Uterus (tissue), 4 donors: Measurements from ENCODE around the gene WWOX. TPM values are rescaled to one million over a fixed set of nuclear protein-coding genes. Genes with fewer than 3 reads are reported as not detected.

Experiments used
- DNase-seq, 2 donors: peaks; one replicate each; pipeline ENCODE4 v3.0.0-alpha.2; 2019 to 2020
- H3K27ac ChIP-seq, 2 donors: fragments of 200-600 bp; sonication (generic); 1 replicate in 1 of 2; 2 replicates in 1 of 2; pipeline ENCODE4 v1.5.1; 2016 to 2018
- H3K27me3 ChIP-seq, 2 donors: fragments of 200-600 bp; sonication (generic); one replicate each; pipeline ENCODE4 v1.5.1; 2018 to 2019; ENCODE audit warnings: control low read depth in 1 of 2
- H3K36me3 ChIP-seq, 2 donors: fragments of 200-600 bp; sonication (generic); one replicate each; pipeline ENCODE4 v1.5.1; 2019; ENCODE audit warnings: control low read depth in 1 of 2
- H3K4me1 ChIP-seq, 2 donors: fragments of 200-600 bp; sonication (generic); one replicate each; pipeline ENCODE4 v1.5.1; 2018 to 2019; ENCODE audit warnings: control low read depth in 1 of 2
- H3K4me3 ChIP-seq, 2 donors: fragments of 200-600 bp; sonication (generic); 1 replicate in 1 of 2; 2 replicates in 1 of 2; pipeline ENCODE4 v1.5.1; 2018 to 2019; ENCODE audit warnings: mild to moderate bottlenecking in 1 of 2
- H3K9me3 ChIP-seq, 2 donors: fragments of 200-600 bp; sonication (generic); one replicate each; pipeline ENCODE4 v1.5.1; 2019; ENCODE audit warnings: control low read depth in 1 of 2
- CTCF ChIP-seq, 4 experiments: fragments of 200-600 bp in 2 of 4; fragments of 450-650 bp in 2 of 4; sonication (generic) in 2 of 4; IDR thresholded peaks; one replicate each; pipeline ENCODE4 v1.5.1; 2016 to 2019; ENCODE audit warnings: antibody characterized with exemption in 4 of 4, mild to moderate bottlenecking in 2 of 4, moderate library complexity in 1 of 4
- POLR2A ChIP-seq, 2 donors: fragments of 450-650 bp; IDR thresholded peaks; one replicate each; pipeline ENCODE4 v1.6.1; 2016; ENCODE audit warnings: antibody characterized with exemption in 2 of 2, mild to moderate bottlenecking in 1 of 2, moderate library complexity in 1 of 2
- intact Hi-C: fragments of 100-400 bp; cut with DNase I; formaldehyde crosslinking; loops from one replicate; pipeline ENCODE4 v1.15.1; 2023; ENCODE audit warnings: low total_unique reads
- total RNA-seq, 4 donors: library from RNA; depleted of rRNA in 3 of 4; stranded (reverse); fragments of >200 nt in 3 of 4; gene quantifications; one replicate each; pipeline versions ENCODE4 v1.1.0 to v1.2.4, GENCODE V29; 2014 to 2023
- donor health status: DM: yes; HTN: yes; CAD: no.

The WWOX gene
- total RNA-seq, 4 donors from 2014 or later = 34.1 to 99.9 (median 55.8) TPM

- intact Hi-C loops = no loop called here
- Histone ChIP-seq H3K9me3 (no peaks in the 10 kb centered on the region), H3K36me3 (no peaks in the 10 kb centered on the region), H3K27me3 (no peaks in the 10 kb centered on the region), H3K27ac (no peak overlapping the region), H3K4me3 (no peak overlapping the region), H3K4me1 (no peaks in the 10 kb centered on the region)
- DNase-seq = no peak
- TF ChIP-seq POLR2A (IDR thresholded peaks at IDR 0.05) (no peak), CTCF (IDR thresholded peaks at IDR 0.05) (no peak)
These were observed 13.8 kb downstream of the WWOX start for GRCh38 chr16:78113258-78113657.

- Histone ChIP-seq H3K27me3 (no peaks in the 10 kb centered on the region), H3K36me3 (no peaks in the 10 kb centered on the region), H3K9me3 (no peaks in the 10 kb centered on the region), H3K4me3 (no peak overlapping the region), H3K4me1 (no peaks in the 10 kb centered on the region), H3K27ac (no peak overlapping the region)
- no peak for DNase-seq
- intact Hi-C loops = no loop called here
- TF ChIP-seq CTCF (IDR thresholded peaks at IDR 0.05) = no peak
- TF ChIP-seq POLR2A (IDR thresholded peaks at IDR 0.05) = no peak
These were observed 16.2 kb downstream of the WWOX start for GRCh38 chr16:78115659-78116058.

DNA sequence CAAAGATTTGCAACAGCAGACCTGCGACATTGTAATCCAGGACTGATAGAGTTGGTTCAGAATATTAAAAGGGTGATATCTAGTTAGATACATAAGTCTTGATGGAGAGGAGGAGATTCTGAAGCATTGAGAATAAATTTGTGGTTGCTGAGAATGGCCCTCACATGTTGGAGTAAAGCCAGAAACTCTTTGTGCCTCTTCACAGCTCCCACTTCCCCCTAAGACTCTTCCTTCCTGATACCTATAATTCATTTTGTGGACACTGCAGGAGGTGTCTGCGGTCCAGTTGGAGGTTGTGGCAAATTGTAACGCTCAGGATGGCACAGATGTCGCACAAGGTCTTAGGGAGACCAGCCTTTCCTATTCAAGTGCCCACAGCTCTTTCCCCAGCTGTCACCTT lies 17.5 kb downstream of the WWOX start:
- DNase-seq = no peak
- TF ChIP-seq POLR2A (IDR thresholded peaks at IDR 0.05) (no peak), CTCF (IDR thresholded peaks at IDR 0.05) (no peak)
- no peaks in the 10 kb centered on the region for H3K27me3 ChIP-seq
- H3K36me3 ChIP-seq = no peaks in the 10 kb centered on the region
- no peak overlapping the region for H3K27ac ChIP-seq
- intact Hi-C loops = no loop called here
- H3K4me1 ChIP-seq = no peaks in the 10 kb centered on the region
- no peak overlapping the region for H3K4me3 ChIP-seq
- H3K9me3 ChIP-seq = no peaks in the 10 kb centered on the region

DNA sequence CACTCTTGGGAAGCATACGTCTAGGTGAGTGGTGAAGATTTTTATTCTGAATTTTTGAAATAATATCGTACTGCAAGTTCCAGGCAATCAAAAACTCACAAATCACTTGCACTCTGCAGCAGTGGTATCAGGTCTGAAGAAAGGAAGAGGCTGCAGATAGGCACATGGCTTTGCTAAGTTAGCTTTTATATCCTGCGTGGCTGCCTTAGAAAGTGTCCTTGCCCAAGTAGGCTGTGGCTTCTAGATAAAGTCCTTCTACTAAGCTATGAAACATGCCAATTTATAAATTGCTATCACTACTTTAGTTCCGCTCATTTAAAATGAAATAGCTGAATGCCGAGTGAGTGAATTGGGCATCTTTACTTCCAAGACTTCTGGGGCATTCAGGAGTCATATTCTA lies 17.9 kb downstream of the WWOX start:
- Histone ChIP-seq H3K4me3 (no peak overlapping the region), H3K27me3 (no peaks in the 10 kb centered on the region), H3K36me3 (no peaks in the 10 kb centered on the region), H3K4me1 (no peaks in the 10 kb centered on the region), H3K27ac (no peak overlapping the region), H3K9me3 (no peaks in the 10 kb centered on the region)
- intact Hi-C loops = no loop called here
- no peak for DNase-seq
- no peak for TF ChIP-seq CTCF (IDR thresholded peaks at IDR 0.05)
- TF ChIP-seq POLR2A (IDR thresholded peaks at IDR 0.05) = no peak

- Histone ChIP-seq H3K4me3 (no peak overlapping the region), H3K9me3 (no peaks in the 10 kb centered on the region), H3K4me1 (no peaks in the 10 kb centered on the region), H3K27ac (no peak overlapping the region), H3K27me3 (no peaks in the 10 kb centered on the region), H3K36me3 (no peaks in the 10 kb centered on the region)
- TF ChIP-seq CTCF (IDR thresholded peaks at IDR 0.05) = no peak
- TF ChIP-seq POLR2A (IDR thresholded peaks at IDR 0.05) = no peak
- intact Hi-C loops = no loop called here
- DNase-seq = no peak
These were observed 19.1 kb downstream of the WWOX start for GRCh38 chr16:78118469-78119025.
